ENCODE data around the gene LAMC2.

- TF ChIP-seq CTCF (conservative IDR thresholded peaks at IDR 0.05; ENCODE audit: low read length) (no peak), EZH2phosphoT487 (IDR thresholded peaks at IDR 0.05; ENCODE audit: borderline replicate concordance, low read depth, low read length) (no peak)
These were observed 12.2 kb upstream of the LAMC2 start for GRCh38 chr1:183173828-183174227.
